ENCODE data around the gene WNT16.

WNT16 gene

DNA sequence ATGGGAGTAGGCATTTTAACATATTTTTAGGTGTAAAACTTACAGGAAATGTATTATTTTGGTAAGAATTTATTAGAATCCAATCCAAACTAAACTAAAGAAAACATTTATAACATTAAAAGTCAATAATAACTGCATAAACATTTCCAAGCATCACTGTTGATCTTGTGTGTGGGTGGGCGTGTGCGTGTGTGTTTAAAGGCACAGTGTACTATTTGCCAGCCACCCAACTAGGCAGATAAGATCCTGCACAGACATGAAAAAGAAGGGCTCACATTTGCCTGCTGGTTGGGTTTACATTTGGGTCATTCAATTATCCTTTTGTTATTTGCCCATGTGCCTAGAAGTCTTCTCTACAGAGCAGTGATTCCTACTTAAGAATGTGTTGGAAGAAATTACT is 31.0 kb upstream of the WNT16 start:
- no peaks in the 10 kb centered on the region for H3K27me3 Mint-ChIP-seq (ENCODE audit: low read depth, poor library complexity)
- TF ChIP-seq, protein P1, sequence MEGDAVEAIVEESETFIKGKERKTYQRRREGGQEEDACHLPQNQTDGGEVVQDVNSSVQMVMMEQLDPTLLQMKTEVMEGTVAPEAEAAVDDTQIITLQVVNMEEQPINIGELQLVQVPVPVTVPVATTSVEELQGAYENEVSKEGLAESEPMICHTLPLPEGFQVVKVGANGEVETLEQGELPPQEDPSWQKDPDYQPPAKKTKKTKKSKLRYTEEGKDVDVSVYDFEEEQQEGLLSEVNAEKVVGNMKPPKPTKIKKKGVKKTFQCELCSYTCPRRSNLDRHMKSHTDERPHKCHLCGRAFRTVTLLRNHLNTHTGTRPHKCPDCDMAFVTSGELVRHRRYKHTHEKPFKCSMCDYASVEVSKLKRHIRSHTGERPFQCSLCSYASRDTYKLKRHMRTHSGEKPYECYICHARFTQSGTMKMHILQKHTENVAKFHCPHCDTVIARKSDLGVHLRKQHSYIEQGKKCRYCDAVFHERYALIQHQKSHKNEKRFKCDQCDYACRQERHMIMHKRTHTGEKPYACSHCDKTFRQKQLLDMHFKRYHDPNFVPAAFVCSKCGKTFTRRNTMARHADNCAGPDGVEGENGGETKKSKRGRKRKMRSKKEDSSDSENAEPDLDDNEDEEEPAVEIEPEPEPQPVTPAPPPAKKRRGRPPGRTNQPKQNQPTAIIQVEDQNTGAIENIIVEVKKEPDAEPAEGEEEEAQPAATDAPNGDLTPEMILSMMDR (IDR thresholded peaks at IDR 0.05): no peak
- no peaks in the 10 kb centered on the region for H3K4me1 Mint-ChIP-seq
- no peak overlapping the region for H3K27ac Mint-ChIP-seq
- no peak for DNase-seq
- H3K9me3 Mint-ChIP-seq: no peaks in the 10 kb centered on the region
- no peaks in the 10 kb centered on the region for H3K36me3 Mint-ChIP-seq (ENCODE audit: low read depth)
- H3K4me3 Mint-ChIP-seq: no peak overlapping the region

- Mint-ChIP-seq H3K36me3 (ENCODE audit: low read depth) (no peaks in the 10 kb centered on the region), H3K9me3 (no peaks in the 10 kb centered on the region), H3K27ac (no peak overlapping the region), H3K27me3 (ENCODE audit: low read depth, poor library complexity) (no peaks in the 10 kb centered on the region), H3K4me3 (no peak overlapping the region), H3K4me1 (no peaks in the 10 kb centered on the region)
- DNase-seq: no peak
- TF ChIP-seq, protein P1 (IDR thresholded peaks at IDR 0.05): no peak
Observed at GRCh38 chr7:121298831-121299239, 30.0 kb upstream of the WNT16 start.

- no peaks in the 10 kb centered on the region for H3K36me3 Mint-ChIP-seq (ENCODE audit: low read depth)
- no peak for DNase-seq
- H3K27ac Mint-ChIP-seq: no peak overlapping the region
- H3K27me3 Mint-ChIP-seq (ENCODE audit: low read depth, poor library complexity): no peaks in the 10 kb centered on the region
- H3K4me3 Mint-ChIP-seq: no peak overlapping the region
- H3K9me3 Mint-ChIP-seq: no peaks in the 10 kb centered on the region
- no peaks in the 10 kb centered on the region for H3K4me1 Mint-ChIP-seq
- TF ChIP-seq, protein P1 (IDR thresholded peaks at IDR 0.05): no peak
Observed at GRCh38 chr7:121300685-121301420, 27.9 kb upstream of the WNT16 start.

DNA sequence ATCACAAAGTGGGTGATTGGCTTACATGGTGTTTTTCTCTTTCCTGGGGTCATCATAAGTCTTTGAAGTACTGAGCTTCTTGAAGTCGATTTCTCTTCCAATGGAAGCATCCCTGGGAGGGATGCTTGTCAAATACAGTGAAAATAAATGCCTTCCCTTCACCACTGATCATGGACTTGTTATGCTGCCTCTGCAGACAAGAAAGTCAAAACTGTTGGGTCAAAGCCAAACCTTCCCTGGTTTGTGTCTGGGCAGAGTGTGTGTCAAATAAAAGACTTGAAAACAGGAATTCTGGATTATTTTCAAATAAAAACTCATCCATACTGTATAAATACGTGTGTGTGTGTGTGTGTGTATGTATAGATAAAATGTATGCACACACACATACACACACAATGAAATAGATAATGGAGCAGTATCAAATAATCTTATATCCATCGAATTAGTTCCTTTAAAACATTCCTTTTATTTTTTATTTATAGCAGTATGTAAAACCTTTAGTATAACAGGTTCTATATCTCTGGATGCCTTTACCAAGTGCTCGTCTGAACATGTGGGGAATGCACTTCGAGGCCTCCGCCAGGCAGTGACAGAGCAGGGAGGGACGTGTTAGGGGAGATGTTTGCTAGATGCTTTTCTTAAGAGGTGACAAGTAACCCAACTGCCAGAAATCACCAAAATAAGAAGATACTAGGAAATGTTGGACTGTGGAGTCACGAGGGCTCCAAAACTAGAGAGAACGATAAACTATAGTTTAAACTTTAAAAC is 27.2 kb upstream of the WNT16 start:
- no peaks in the 10 kb centered on the region for H3K27me3 Mint-ChIP-seq (ENCODE audit: low read depth, poor library complexity)
- H3K4me3 Mint-ChIP-seq: no peak overlapping the region
- H3K9me3 Mint-ChIP-seq: no peaks in the 10 kb centered on the region
- H3K4me1 Mint-ChIP-seq: no peaks in the 10 kb centered on the region
- no peak for DNase-seq
- no peak overlapping the region for H3K27ac Mint-ChIP-seq
- no peaks in the 10 kb centered on the region for H3K36me3 Mint-ChIP-seq (ENCODE audit: low read depth)
- TF ChIP-seq, protein P1 (IDR thresholded peaks at IDR 0.05): no peak

DNA sequence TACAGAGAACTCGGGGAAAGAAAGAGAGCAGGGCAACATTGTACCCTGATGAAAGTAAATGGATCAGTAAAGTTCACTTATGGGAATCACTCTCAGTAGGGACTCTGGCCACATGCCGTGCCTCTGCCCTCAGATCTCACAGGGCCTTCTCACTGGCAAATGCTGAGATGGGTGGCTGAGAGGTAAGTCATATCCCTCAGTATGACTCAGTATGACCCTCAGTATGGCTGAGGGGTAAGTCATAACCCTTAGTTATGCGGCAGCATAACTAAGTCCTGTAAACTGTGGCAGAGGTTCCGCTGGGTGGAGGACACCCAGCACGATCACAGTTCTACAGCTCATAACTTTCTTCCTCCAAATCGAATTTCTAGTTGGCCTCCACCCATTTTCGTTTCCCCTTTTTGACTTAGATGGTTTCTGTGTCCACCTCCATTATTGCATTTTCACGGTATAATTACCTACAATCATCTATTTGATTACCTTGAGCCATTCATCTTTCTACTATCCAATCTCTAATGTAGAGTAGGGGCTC is 26.5 kb upstream of the WNT16 start:
- Mint-ChIP-seq H3K36me3 (ENCODE audit: low read depth) (no peaks in the 10 kb centered on the region), H3K9me3 (no peaks in the 10 kb centered on the region), H3K27me3 (ENCODE audit: low read depth, poor library complexity) (no peaks in the 10 kb centered on the region), H3K4me3 (no peak overlapping the region), H3K27ac (no peak overlapping the region), H3K4me1 (no peaks in the 10 kb centered on the region)
- DNase-seq: no peak
- TF ChIP-seq, protein P1 (IDR thresholded peaks at IDR 0.05): no peak

Measured in nephron progenitor cell (in vitro differentiated cells).